Stimulated activated effector memory CD8-positive, alpha-beta T cell treated with anti-CD3 and anti-CD28 coated beads, Interleukin-12 subunit alpha, Interleukin-12 subunit beta, amount 100 ng/mL, for 72 hours (primary cell): Measurements from ENCODE around the gene TRIM22.
"Not testable (repeated sequence)": the region's sequence is repeated elsewhere in the genome, so short reads cannot be mapped to it uniquely, and the experiment has no call there.

Source experiments
- ATAC-seq: fragments of 150-1000 bp; cut with Tn5 transposase; 2 replicates; pipeline ENCODE4 v1.10.0; 2021
- DNase-seq, 2 donors: peaks; one replicate each; pipeline ENCODE4 v3.0.0; 2021 to 2022; ENCODE audit warnings: low spot score in 2 of 2
- H3K27ac Mint-ChIP-seq: one replicate; pipeline ENCODE4 v1.8.0; 2022; ENCODE audit warnings: mild to moderate bottlenecking, mixed read lengths
- H3K36me3 Mint-ChIP-seq: one replicate; pipeline ENCODE4 v1.8.0; 2022; ENCODE audit warnings: mild to moderate bottlenecking, mixed read lengths
- H3K4me1 Mint-ChIP-seq: one replicate; pipeline ENCODE4 v1.8.0; 2022; ENCODE audit warnings: mixed read lengths
- H3K4me3 Mint-ChIP-seq: one replicate; pipeline ENCODE4 v1.8.0; 2022; ENCODE audit warnings: mild to moderate bottlenecking, mixed read lengths
- H3K9me3 Mint-ChIP-seq: one replicate; pipeline ENCODE4 v1.8.0; 2022; ENCODE audit warnings: mixed read lengths

The TRIM22 gene

DNA sequence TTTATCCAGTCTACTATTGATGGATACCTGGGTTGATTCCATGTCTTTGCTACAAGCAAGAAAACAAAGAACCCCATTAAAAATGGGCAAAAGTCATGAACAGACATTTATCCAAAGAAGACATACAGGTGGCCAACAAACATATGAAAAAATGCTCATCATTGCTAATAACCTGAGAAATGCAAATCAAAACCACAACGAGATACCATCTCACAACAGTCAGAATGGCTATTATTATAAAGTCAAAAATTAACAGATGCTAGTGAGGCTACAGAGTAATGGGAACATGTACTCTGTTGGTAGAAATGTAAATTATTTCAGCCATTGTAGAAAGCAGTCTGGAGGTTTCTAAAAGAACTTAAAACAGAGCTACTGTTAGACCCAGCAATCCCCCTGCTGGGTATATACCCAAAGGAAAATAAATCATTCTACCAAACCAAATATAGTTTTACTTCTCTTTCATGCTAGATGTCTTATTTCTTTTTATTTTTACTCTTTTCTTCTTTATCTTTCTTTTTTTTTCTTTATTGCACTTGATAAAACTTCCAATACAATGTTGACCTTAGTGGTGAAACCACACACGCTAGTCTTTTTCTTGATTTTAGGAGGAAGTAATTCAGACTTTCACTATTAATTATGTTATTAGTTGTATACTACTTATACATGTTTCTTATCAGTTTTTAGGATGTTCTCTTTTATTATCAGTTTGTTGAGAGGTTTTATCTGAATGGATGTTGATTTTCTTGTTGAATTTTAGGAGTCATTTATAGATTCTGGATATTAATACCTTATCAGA, 14.3 kb downstream of the TRIM22 start:
- H3K27ac Mint-ChIP-seq, result peak overlapping the region; percentile 54
- peaks cover 95% of the 10 kb centered on the region for H3K36me3 Mint-ChIP-seq
- peak overlapping the region; percentile 6 for H3K4me3 Mint-ChIP-seq
- DNase-seq, result no peak
- H3K9me3 Mint-ChIP-seq, result no peaks in the 10 kb centered on the region
- no peak for ATAC-seq
- H3K4me1 Mint-ChIP-seq, result peaks cover 33% of the 10 kb centered on the region

DNA sequence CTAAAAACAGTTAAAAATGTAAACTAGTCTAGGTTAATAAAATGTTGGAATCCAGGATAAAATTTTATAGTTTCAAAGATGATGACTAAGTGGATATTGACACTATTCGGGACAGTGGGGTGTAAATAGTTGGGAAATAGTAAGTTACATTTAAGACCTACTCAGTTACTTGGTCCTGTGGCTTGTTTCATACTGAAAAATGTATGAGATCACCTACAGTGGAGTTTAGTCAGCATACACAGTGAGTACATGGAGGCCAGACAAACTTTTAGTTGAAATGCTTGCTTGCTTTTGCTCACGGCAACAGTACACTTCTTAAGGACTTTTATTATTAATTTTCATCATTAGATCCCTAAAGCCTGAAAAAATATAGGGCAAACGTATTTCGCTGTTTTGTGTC, 16.1 kb downstream of the TRIM22 start:
- peaks cover 33% of the 10 kb centered on the region for H3K4me1 Mint-ChIP-seq
- H3K9me3 Mint-ChIP-seq, result no peaks in the 10 kb centered on the region
- peak; percentile 90 for ATAC-seq
- H3K36me3 Mint-ChIP-seq, result peaks cover 94% of the 10 kb centered on the region
- no peak overlapping the region for H3K4me3 Mint-ChIP-seq
- peak overlapping the region; percentile 54 for H3K27ac Mint-ChIP-seq
- DNase-seq, result no peak

- ATAC-seq (no peak), DNase-seq (no peak)
- Mint-ChIP-seq H3K4me1 (peaks cover 8% of the 10 kb centered on the region), H3K36me3 (peaks cover 35% of the 10 kb centered on the region), H3K27ac (no peak overlapping the region), H3K9me3 (no peaks in the 10 kb centered on the region), H3K4me3 (no peak overlapping the region)
These were observed 22.9 kb downstream of the TRIM22 start for GRCh38 chr11:5712507-5712906.

DNA sequence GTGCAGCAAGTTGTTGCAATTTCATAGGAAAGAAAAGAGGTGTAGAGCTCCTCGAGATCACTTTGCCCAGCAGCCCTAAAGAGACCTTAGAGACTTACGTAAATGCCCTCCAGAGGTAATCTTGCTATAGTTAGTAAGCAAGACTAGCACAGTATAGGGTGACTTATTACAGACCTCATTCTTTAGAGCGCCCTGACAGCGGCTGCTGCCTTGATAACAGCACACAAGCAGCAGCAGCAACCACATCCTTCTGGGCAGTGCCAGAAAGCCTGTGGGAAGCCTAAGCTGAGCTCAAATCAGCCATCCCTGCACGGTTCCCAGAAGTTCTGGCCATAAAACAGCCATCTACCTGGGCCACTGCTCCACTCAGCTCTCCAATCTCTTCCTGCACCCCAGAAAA, 24.1 kb downstream of the TRIM22 start:
- H3K4me1 Mint-ChIP-seq, result no peaks in the 10 kb centered on the region
- peak overlapping the region; percentile 20 for H3K27ac Mint-ChIP-seq
- no peak overlapping the region for H3K4me3 Mint-ChIP-seq
- peaks cover 2% of the 10 kb centered on the region for H3K9me3 Mint-ChIP-seq
- ATAC-seq (no peak), DNase-seq (no peak)
- H3K36me3 Mint-ChIP-seq, result peaks cover 24% of the 10 kb centered on the region

DNA sequence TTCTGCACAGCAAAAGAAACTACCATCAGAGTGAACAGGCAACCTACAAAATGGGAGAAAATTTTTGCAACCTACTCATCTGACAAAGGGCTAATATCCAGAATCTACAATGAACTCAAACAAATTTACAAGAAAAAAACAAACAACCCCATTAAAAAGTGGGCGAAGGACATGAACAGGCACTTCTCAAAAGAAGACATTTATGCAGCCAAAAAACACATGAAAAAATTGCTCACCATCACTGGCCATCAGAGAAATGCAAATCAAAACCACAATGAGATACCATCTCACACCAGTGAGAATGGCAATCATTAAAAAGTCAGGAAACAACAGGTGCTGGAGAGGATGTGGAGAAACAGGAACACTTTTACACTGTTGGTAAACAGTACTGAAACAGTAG, 26.9 kb downstream of the TRIM22 start:
- not testable (repeated sequence) for H3K9me3 Mint-ChIP-seq, ATAC-seq, H3K4me1 Mint-ChIP-seq, H3K36me3 Mint-ChIP-seq, H3K4me3 Mint-ChIP-seq, H3K27ac Mint-ChIP-seq, DNase-seq

- Mint-ChIP-seq H3K9me3 (peaks cover 9% of the 10 kb centered on the region), H3K27ac (no peak overlapping the region), H3K4me1 (peaks cover 9% of the 10 kb centered on the region), H3K4me3 (no peak overlapping the region), H3K36me3 (no peaks in the 10 kb centered on the region)
- no peak for DNase-seq
- ATAC-seq, result peak; percentile 65
These were observed 30.3 kb downstream of the TRIM22 start for GRCh38 chr11:5719703-5720495.

DNA sequence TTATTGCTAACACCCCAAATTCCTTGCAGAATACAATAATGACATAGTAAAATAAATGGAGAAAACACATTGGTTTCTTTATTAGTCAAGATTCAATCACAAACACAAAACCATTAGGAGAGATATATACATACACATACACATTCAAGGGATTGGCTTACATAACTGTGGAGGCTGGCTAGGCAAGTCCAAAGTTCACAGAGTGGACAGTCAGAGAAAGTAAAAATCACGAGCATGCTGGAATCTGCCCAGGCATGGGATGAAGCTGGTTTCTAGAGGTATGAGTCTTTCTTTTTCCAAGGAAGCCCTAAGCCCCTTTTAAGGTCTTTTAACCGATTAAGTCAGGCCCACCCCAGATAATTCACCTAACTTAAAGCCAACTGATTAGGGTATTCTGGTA, 33.0 kb downstream of the TRIM22 start:
- DNase-seq, result no peak
- H3K27ac Mint-ChIP-seq, result no peak overlapping the region
- H3K36me3 Mint-ChIP-seq, result no peaks in the 10 kb centered on the region
- H3K9me3 Mint-ChIP-seq, result peaks cover 9% of the 10 kb centered on the region
- no peak for ATAC-seq
- peaks cover 9% of the 10 kb centered on the region for H3K4me1 Mint-ChIP-seq
- no peak overlapping the region for H3K4me3 Mint-ChIP-seq

DNA sequence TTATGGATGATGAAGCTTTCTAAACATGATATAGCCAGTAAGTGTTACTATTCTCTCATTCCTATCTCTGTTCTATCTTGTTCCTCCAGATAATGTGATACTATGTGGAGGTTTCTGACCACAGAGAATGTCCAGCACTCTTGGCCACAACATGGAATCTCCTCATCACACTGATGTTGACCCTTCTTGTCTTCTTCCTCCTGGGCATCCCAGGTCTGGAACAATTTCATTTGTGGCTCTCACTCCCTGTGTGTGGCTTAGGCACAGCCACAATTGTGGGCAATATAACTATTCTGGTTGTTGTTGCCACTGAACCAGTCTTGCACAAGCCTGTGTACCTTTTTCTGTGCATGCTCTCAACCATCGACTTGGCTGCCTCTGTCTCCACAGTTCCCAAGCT, 36.8 kb downstream of the TRIM22 start:
- Mint-ChIP-seq H3K27ac (no peak overlapping the region), H3K9me3 (no peaks in the 10 kb centered on the region), H3K4me1 (no peaks in the 10 kb centered on the region), H3K4me3 (no peak overlapping the region), H3K36me3 (no peaks in the 10 kb centered on the region)
- ATAC-seq (no peak), DNase-seq (no peak)

- Mint-ChIP-seq H3K9me3 (no peaks in the 10 kb centered on the region), H3K27ac (no peak overlapping the region), H3K36me3 (no peaks in the 10 kb centered on the region), H3K4me1 (no peaks in the 10 kb centered on the region), H3K4me3 (no peak overlapping the region)
- ATAC-seq (no peak), DNase-seq (no peak)
These were observed 38.1 kb downstream of the TRIM22 start for GRCh38 chr11:5727691-5728090.

GRCh38 chr11:5736396-5736795, 46.8 kb downstream of the TRIM22 start, which contains the start of gene OR56B1:
TSS of gene OR56B1 (plus strand) at chr11:5736448. CDS start at chr11:5736517, 69 bp downstream.
- H3K9me3 Mint-ChIP-seq, result peaks cover 7% of the 10 kb centered on the region
- no peak within 1 kb of the TSS for H3K27ac Mint-ChIP-seq
- H3K36me3 Mint-ChIP-seq, result no peaks in the 10 kb centered on the region
- H3K4me3 Mint-ChIP-seq, result no peak within 1 kb of the TSS
- ATAC-seq (no peak), DNase-seq (no peak)
- no peaks in the 10 kb centered on the region for H3K4me1 Mint-ChIP-seq

- no peak for ATAC-seq
- Mint-ChIP-seq H3K36me3 (no peaks in the 10 kb centered on the region), H3K9me3 (peaks cover 13% of the 10 kb centered on the region), H3K4me3 (no peak overlapping the region), H3K4me1 (no peaks in the 10 kb centered on the region), H3K27ac (no peak overlapping the region)
- DNase-seq, result no peak
These were observed 47.5 kb downstream of the TRIM22 start for GRCh38 chr11:5737091-5737490.

DNA sequence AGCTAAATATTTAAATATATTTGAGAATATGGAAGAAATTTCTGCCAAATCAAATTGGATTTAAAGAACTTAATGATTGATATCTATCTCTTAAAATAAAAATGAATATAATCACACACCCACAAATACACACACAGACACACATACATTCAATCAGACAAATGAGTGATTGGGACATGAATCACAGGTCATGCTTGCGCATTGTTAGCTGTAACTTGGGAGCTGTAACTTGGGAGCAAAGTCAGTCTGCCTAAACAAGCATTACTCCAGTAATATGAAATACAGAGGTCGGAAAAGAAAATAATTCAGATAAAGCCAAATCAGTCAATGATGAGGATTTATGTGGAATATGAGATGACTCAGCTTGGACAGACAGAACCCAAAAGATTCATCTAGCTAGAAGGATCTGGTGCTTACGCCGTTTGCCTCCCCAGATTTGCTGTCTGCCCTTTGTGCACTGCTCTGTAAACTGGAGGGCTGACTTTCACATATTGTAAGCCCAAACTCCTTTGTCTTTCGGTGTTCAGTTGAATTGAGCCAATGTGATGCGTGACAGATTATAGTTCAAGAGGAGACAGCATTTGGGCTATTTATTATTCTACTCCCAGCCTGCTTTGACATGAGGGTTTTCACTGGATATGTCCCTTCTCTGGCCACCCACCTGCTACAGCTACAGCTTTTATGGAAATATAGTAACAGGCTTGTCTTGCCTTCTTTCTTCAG, 48.2 kb downstream of the TRIM22 start:
- Mint-ChIP-seq H3K4me1 (no peaks in the 10 kb centered on the region), H3K36me3 (no peaks in the 10 kb centered on the region), H3K4me3 (no peak overlapping the region), H3K27ac (no peak overlapping the region), H3K9me3 (peaks cover 13% of the 10 kb centered on the region)
- DNase-seq (no peak), ATAC-seq (no peak)

- no peak for DNase-seq
- ATAC-seq, result no peak
- Mint-ChIP-seq H3K9me3 (peaks cover 13% of the 10 kb centered on the region), H3K36me3 (no peaks in the 10 kb centered on the region), H3K4me1 (no peaks in the 10 kb centered on the region), H3K27ac (no peak overlapping the region), H3K4me3 (no peak overlapping the region)
These were observed 48.8 kb downstream of the TRIM22 start for GRCh38 chr11:5738431-5738830.

DNA sequence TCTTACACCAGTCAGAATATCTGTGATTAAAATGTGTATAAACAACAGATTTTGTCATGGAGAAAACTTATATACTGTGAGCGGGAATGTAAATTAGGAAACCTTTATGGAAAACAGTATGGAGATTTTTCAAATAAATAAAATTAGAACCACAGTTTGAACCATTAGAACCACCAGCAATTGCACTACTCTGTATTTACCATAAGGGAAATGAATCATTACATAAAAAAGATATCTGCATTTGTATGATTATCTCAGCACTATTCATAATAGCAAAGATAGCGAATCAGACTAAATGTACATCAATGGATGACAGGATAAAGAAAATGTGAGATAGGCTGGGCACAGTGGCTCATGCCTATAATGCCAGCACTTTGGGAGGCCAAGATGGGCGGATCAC, 57.0 kb downstream of the TRIM22 start:
- Mint-ChIP-seq H3K27ac (no peak overlapping the region), H3K36me3 (no peaks in the 10 kb centered on the region), H3K4me1 (no peaks in the 10 kb centered on the region), H3K4me3 (no peak overlapping the region), H3K9me3 (peaks cover 4% of the 10 kb centered on the region)
- DNase-seq (no peak), ATAC-seq (no peak)

- no peak overlapping the region for H3K27ac Mint-ChIP-seq
- no peak for ATAC-seq
- H3K9me3 Mint-ChIP-seq, result no peaks in the 10 kb centered on the region
- no peaks in the 10 kb centered on the region for H3K4me1 Mint-ChIP-seq
- DNase-seq, result no peak
- no peaks in the 10 kb centered on the region for H3K36me3 Mint-ChIP-seq
- H3K4me3 Mint-ChIP-seq, result no peak overlapping the region
These were observed 60.2 kb downstream of the TRIM22 start for GRCh38 chr11:5749836-5750235.
